MM.1S (cell line): ENCODE measurements around the gene SCAMP1.

Experiments used
- DNase-seq: peaks from one replicate; pipeline ENCODE4 v3.0.0-alpha.2; 2015
- H2AFZ ChIP-seq: fragments of 300-600 bp; sonication (generic); 2 replicates; pipeline ENCODE4 v1.6.0; 2016; ENCODE audit warnings: antibody characterized with exemption, low read length
- H3F3A ChIP-seq: fragments of 300-600 bp; sonication (generic); 2 replicates; pipeline ENCODE4 v1.6.1; 2016; ENCODE audit warnings: mild to moderate bottlenecking, antibody characterized with exemption, low read length, moderate library complexity, mixed read lengths; ENCODE audit not compliant: insufficient read depth
- H3K27ac ChIP-seq: fragments of 300-600 bp; sonication (generic); 2 replicates; pipeline ENCODE4 v1.5.1; 2016; ENCODE audit warnings: mild to moderate bottlenecking, low read length
- H3K27me3 ChIP-seq: fragments of 300-600 bp; sonication (generic); replicated peaks from 2 replicates; pipeline ENCODE4 v1.6.0; 2016; ENCODE audit warnings: low read length; ENCODE audit not compliant: insufficient read depth
- H3K36me3 ChIP-seq: fragments of 300-600 bp; sonication (generic); replicated peaks from 2 replicates; pipeline ENCODE4 v1.6.1; 2016; ENCODE audit warnings: mild to moderate bottlenecking, low read length, mixed read lengths; ENCODE audit not compliant: insufficient read depth
- H3K4me1 ChIP-seq: fragments of 300-600 bp; sonication (generic); 2 replicates; pipeline ENCODE4 v1.6.1; 2016; ENCODE audit warnings: low read length, mixed read lengths
- H3K4me2 ChIP-seq: fragments of 300-600 bp; sonication (generic); 2 replicates; pipeline ENCODE4 v1.6.0; 2016; ENCODE audit warnings: low read depth, low read length
- H3K4me3 ChIP-seq: fragments of 300-600 bp; sonication (generic); 2 replicates; pipeline ENCODE4 v1.5.1; 2016; ENCODE audit warnings: low read length, mixed read lengths
- H3K79me2 ChIP-seq: fragments of 300-600 bp; sonication (generic); 2 replicates; pipeline ENCODE4 v1.6.1; 2016; ENCODE audit warnings: mixed run types, low read length, mixed read lengths
- H3K9ac ChIP-seq: fragments of 300-600 bp; sonication (generic); 2 replicates; pipeline ENCODE4 v1.6.1; 2016; ENCODE audit warnings: low read length, mixed read lengths
- H3K9me2 ChIP-seq: fragments of 300-600 bp; sonication (generic); replicated peaks from 2 replicates; pipeline ENCODE4 v1.6.1; 2016; ENCODE audit warnings: mild to moderate bottlenecking, low read length, mixed read lengths; ENCODE audit not compliant: insufficient read depth
- H3K9me3 ChIP-seq: fragments of 300-600 bp; sonication (generic); replicated peaks from 2 replicates; pipeline ENCODE4 v1.6.1; 2016; ENCODE audit warnings: mild to moderate bottlenecking, low read length, mixed read lengths; ENCODE audit not compliant: insufficient read depth
- H4K20me1 ChIP-seq: fragments of 300-600 bp; sonication (generic); 2 replicates; pipeline ENCODE4 v1.6.1; 2016; ENCODE audit warnings: mild to moderate bottlenecking, low read length, moderate library complexity, mixed read lengths; ENCODE audit not compliant: insufficient read depth
- EZH2 ChIP-seq: fragments of 300-600 bp; sonication (generic); optimal IDR thresholded peaks from 2 replicates; pipeline ENCODE3; 2017; ENCODE audit warnings: low read depth, mild to moderate bottlenecking, antibody characterized with exemption, low read length, mixed read lengths
- EZH2phosphoT487 ChIP-seq: fragments of 300-600 bp; sonication (generic); IDR thresholded peaks from 2 replicates; pipeline ENCODE4 v1.6.1; 2018; ENCODE audit warnings: antibody characterized with exemption, low read length
- TF ChIP-seq, protein P1 (sequence below): fragments of 300-600 bp; sonication (generic); IDR thresholded peaks from 2 replicates; pipeline ENCODE4 v1.5.1; 2016; ENCODE audit warnings: antibody characterized with exemption, low read length, mixed read lengths

SCAMP1 gene

GRCh38 chr5:78492650-78493049 lies 132.2 kb downstream of the SCAMP1 start:
- H2AFZ ChIP-seq = no peak overlapping the region
- no peaks in the 10 kb centered on the region for H3K36me3 ChIP-seq
- H3K4me1 ChIP-seq = peaks cover 11% of the 10 kb centered on the region
- H3K4me2 ChIP-seq = no peak overlapping the region
- DNase-seq = no peak
- H3K9me3 ChIP-seq = no peaks in the 10 kb centered on the region
- H3K4me3 ChIP-seq = no peak overlapping the region
- H4K20me1 ChIP-seq = no peaks in the 10 kb centered on the region
- H3K27ac ChIP-seq = no peak overlapping the region
- H3K9ac ChIP-seq = no peak overlapping the region
- no peaks in the 10 kb centered on the region for H3K27me3 ChIP-seq
- no peaks in the 10 kb centered on the region for H3F3A ChIP-seq
- no peaks in the 10 kb centered on the region for H3K79me2 ChIP-seq
- H3K9me2 ChIP-seq = no peaks in the 10 kb centered on the region
- no peak for TF ChIP-seq EZH2phosphoT487
- no peak for TF ChIP-seq EZH2
- TF ChIP-seq, protein P1, sequence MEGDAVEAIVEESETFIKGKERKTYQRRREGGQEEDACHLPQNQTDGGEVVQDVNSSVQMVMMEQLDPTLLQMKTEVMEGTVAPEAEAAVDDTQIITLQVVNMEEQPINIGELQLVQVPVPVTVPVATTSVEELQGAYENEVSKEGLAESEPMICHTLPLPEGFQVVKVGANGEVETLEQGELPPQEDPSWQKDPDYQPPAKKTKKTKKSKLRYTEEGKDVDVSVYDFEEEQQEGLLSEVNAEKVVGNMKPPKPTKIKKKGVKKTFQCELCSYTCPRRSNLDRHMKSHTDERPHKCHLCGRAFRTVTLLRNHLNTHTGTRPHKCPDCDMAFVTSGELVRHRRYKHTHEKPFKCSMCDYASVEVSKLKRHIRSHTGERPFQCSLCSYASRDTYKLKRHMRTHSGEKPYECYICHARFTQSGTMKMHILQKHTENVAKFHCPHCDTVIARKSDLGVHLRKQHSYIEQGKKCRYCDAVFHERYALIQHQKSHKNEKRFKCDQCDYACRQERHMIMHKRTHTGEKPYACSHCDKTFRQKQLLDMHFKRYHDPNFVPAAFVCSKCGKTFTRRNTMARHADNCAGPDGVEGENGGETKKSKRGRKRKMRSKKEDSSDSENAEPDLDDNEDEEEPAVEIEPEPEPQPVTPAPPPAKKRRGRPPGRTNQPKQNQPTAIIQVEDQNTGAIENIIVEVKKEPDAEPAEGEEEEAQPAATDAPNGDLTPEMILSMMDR = no peak

DNA sequence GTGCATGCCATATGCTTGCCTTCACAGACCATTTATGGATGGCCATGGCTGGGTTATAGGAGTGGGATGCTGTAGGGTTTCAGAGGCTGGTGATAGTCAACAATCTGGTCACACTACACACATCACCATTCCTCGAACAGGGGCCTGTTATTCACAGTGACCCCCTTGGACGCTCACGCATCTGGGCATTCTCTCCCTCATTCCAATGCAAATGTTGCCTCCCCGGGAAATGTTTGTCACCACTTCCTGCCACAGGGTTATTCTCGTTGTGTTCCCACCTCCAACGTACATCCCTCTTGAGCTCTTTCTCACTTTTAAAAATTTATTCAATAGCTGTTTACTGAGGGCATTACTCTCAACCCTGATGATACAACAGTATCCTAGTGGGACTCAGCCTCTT lies 135.4 kb downstream of the SCAMP1 start:
- no peak overlapping the region for H3K9ac ChIP-seq

DNA sequence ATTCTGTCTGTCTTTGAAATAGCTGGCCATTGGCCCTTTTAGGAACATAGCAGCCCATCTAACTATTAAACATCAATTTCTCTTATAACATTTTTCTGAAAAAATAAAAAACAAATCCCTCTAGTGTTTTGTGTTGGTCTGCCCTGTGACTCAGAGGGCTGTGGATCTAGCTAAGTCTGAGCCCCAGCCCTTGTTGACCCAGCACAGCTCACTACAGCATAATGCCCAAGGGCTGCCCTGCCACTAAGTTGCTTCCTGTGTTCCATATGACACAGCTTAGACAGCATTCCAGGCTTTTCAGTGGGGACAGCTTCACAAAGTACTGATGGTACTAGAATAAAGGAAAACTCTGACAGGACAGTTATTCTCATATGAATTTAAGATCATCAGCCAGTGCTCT lies 136.0 kb downstream of the SCAMP1 start:
- Histone ChIP-seq H3K79me2 (no peaks in the 10 kb centered on the region), H3K4me3 (no peak overlapping the region), H3K4me2 (no peak overlapping the region), H3K9me2 (no peaks in the 10 kb centered on the region), H4K20me1 (no peaks in the 10 kb centered on the region), H3K9ac (no peak overlapping the region), H3K9me3 (no peaks in the 10 kb centered on the region), H3K27ac (no peak overlapping the region), H3K36me3 (no peaks in the 10 kb centered on the region), H3K4me1 (peaks cover 17% of the 10 kb centered on the region), H3F3A (no peaks in the 10 kb centered on the region), H2AFZ (no peak overlapping the region), H3K27me3 (no peaks in the 10 kb centered on the region)
- DNase-seq = no peak
- TF ChIP-seq, protein P1 = no peak
- TF ChIP-seq EZH2 = no peak
- TF ChIP-seq EZH2phosphoT487 = no peak

More for the DNA sequence above, 135.4 kb downstream of the SCAMP1 start:
- Histone ChIP-seq H3K36me3 (no peaks in the 10 kb centered on the region), H3F3A (no peaks in the 10 kb centered on the region), H3K4me2 (no peak overlapping the region), H3K9me2 (no peaks in the 10 kb centered on the region), H3K4me3 (no peak overlapping the region), H3K79me2 (no peaks in the 10 kb centered on the region), H3K4me1 (peaks cover 17% of the 10 kb centered on the region), H2AFZ (no peak overlapping the region), H3K9me3 (no peaks in the 10 kb centered on the region), H4K20me1 (no peaks in the 10 kb centered on the region), H3K27me3 (no peaks in the 10 kb centered on the region), H3K27ac (no peak overlapping the region)
- TF ChIP-seq EZH2 (no peak), EZH2phosphoT487 (no peak)
- TF ChIP-seq, protein P1 = no peak
- no peak for DNase-seq
